GM12891 (cell line): ENCODE measurements around the gene LEP.

Source experiments
- POLR2A ChIP-seq: IDR thresholded peaks from 2 replicates; pipeline ENCODE4 v1.6.1; 2011; ENCODE audit warnings: low read depth, low read length, control low read depth
- POLR2AphosphoS5 ChIP-seq: IDR thresholded peaks from 2 replicates; pipeline ENCODE4 v1.6.1; 2011; ENCODE audit warnings: low read depth, low read length, control low read depth
- SPI1 ChIP-seq: IDR thresholded peaks from 2 replicates; pipeline ENCODE4 v1.6.1; 2011; ENCODE audit warnings: low read depth, low read length, control low read depth
- TAF1 ChIP-seq: IDR thresholded peaks from 2 replicates; pipeline ENCODE4 v1.6.1; 2011; ENCODE audit warnings: low read depth, low read length, control low read depth

DNA sequence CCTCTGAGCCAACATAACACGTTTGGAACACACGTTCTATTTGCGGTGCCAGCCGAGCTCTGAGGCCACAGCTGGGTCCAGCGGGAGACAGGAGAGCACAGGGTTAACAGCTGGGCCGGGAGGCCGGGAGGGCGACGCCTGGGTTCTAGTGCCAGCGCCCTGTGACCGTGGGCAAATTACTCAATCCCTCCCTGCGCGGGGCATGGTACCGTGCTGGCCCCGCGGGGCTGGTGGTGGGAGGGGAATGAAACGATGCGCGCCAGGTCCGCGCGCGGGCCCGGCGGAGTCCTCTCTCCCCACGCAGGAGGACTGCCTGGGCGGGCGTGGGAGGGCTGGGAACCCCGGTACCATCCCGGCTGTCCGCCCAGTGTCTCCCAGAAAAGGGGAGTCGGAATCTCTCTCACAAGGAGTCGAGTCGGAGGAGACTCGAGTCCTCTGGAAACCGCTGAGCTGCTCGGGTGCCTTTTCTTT, 30.4 kb downstream of the LEP start:
- no peak for TF ChIP-seq POLR2AphosphoS5
- no peak for TF ChIP-seq POLR2A
- no peak for TF ChIP-seq TAF1
- no peak for TF ChIP-seq SPI1
